ENCODE measurements around the gene NISCH. TPM values are rescaled to one million over a fixed set of nuclear protein-coding genes. Genes with fewer than 3 reads are reported as not detected.

NISCH gene
- polyA plus RNA-seq, 2 of the 4 experiments (the other 2 are of a cell fraction): 17.3 to 18.2 TPM

- ATAC-seq (0 out of 6 replicates have a peak, but pooled peaks of 1 of the 2 experiments have one; percentile 10), FAIRE-seq (no peak), DNase-seq (ENCODE audit: low read depth in 1 of 2, low spot score in 1 of 2) (no peak)
- H3K4me1 ChIP-seq: no peaks in the 10 kb centered on the region
- no peak for TF ChIP-seq FOSL2 (IDR thresholded peaks at IDR 0.05)
- TF ChIP-seq FOSL2 (CRISPR knock-in tag; IDR thresholded peaks at IDR 0.05): no peak
- TF ChIP-seq CHD4 (IDR thresholded peaks at IDR 0.05; ENCODE audit: borderline replicate concordance): no peak
- no peak for TF ChIP-seq ZNF302 (CRISPR knock-in tag; IDR thresholded peaks at IDR 0.05)
- no peak for TF ChIP-seq HEYL (CRISPR knock-in tag; IDR thresholded peaks at IDR 0.05)
- no peak for TF ChIP-seq SREBF2 (IDR thresholded peaks at IDR 0.05)
- TF ChIP-seq RCOR1 (IDR thresholded peaks at IDR 0.05; ENCODE audit: low read depth, low read length): no peak
- ChIA-PET POLR2A (no interaction called here), CTCF (no interaction called here)
- H3K4me3 ChIP-seq: no peak overlapping the region
- 82% methylated on average over 2 of the region's 7 CpGs for WGBS (ENCODE audit: missing lambda C conversion rate)
- no peak overlapping the region for H3K27ac ChIP-seq
- H3K4me2 ChIP-seq: no peak overlapping the region
- H3K9me3 ChIP-seq: no peaks in the 10 kb centered on the region
These were observed 38.0 kb downstream of the NISCH start for GRCh38 chr3:52493232-52494017.

- POLR2A ChIA-PET: no interaction called here
- H3K9me3 ChIP-seq: no peaks in the 10 kb centered on the region
- 100% methylated on average over 2 of the region's 7 CpGs for WGBS (ENCODE audit: missing lambda C conversion rate)
- H3K27ac ChIP-seq: no peak overlapping the region
- no peak for FAIRE-seq
- CTCF ChIA-PET: no interaction called here
- no peak overlapping the region for H3K4me2 ChIP-seq
- H3K4me1 ChIP-seq: no peaks in the 10 kb centered on the region
- no peak for DNase-seq (ENCODE audit: low read depth in 1 of 2, low spot score in 1 of 2)
- no peak overlapping the region for H3K4me3 ChIP-seq
- no peak for TF ChIP-seq CBX8 (IDR thresholded peaks at IDR 0.05)
- no peak for ATAC-seq
These were observed 39.0 kb downstream of the NISCH start for GRCh38 chr3:52494445-52494844.

- Histone ChIP-seq H3K4me2 (no peak within 1 kb of the TSS), H3K4me1 (no peaks in the 10 kb centered on the region), H3K9me3 (no peaks in the 10 kb centered on the region), H3K4me3 (no peak within 1 kb of the TSS), H3K27ac (no peak within 1 kb of the TSS)
- no peak for TF ChIP-seq SMC3 (IDR thresholded peaks at IDR 0.05)
- no peak for TF ChIP-seq CBX8 (IDR thresholded peaks at IDR 0.05)
- TF ChIP-seq USF2 (IDR thresholded peaks at IDR 0.05): no peak
- no peak for TF ChIP-seq BCL3 (IDR thresholded peaks at IDR 0.05)
- no peak for TF ChIP-seq RCOR1 (IDR thresholded peaks at IDR 0.05; ENCODE audit: low read depth, low read length)
- no peak for TF ChIP-seq EHF (CRISPR knock-in tag; IDR thresholded peaks at IDR 0.05)
- no peak for TF ChIP-seq RFX5 (IDR thresholded peaks at IDR 0.05)
- TF ChIP-seq NFE2L2 (conservative IDR thresholded peaks at IDR 0.05; ENCODE audit: low read length): no peak
- TF ChIP-seq TP53 (CRISPR knock-in tag; IDR thresholded peaks at IDR 0.05): no peak
- TF ChIP-seq MAZ (IDR thresholded peaks at IDR 0.05; ENCODE audit: borderline replicate concordance, low read depth, low read length): no peak
- TF ChIP-seq ESRRA (IDR thresholded peaks at IDR 0.05; ENCODE audit: borderline replicate concordance, low read length): no peak
- TF ChIP-seq PHF8 (IDR thresholded peaks at IDR 0.05; ENCODE audit: borderline replicate concordance, low read depth): no peak
- no peak for TF ChIP-seq NPAS2 (CRISPR knock-in tag; IDR thresholded peaks at IDR 0.05; ENCODE audit: borderline replicate concordance)
- no peak for TF ChIP-seq RARB (CRISPR knock-in tag; IDR thresholded peaks at IDR 0.05)
- TF ChIP-seq HMGXB4 (CRISPR knock-in tag; IDR thresholded peaks at IDR 0.05; ENCODE audit: borderline replicate concordance): no peak
- no peak for TF ChIP-seq HOXB13 (CRISPR knock-in tag; IDR thresholded peaks at IDR 0.05; ENCODE audit: low read depth)
- no peak for TF ChIP-seq POLR2AphosphoS2 (conservative IDR thresholded peaks at IDR 0.05; ENCODE audit: low read length)
- ChIA-PET POLR2A (no interaction called here), CTCF (no interaction called here)
- no peak for DNase-seq (ENCODE audit: low read depth in 1 of 2, low spot score in 1 of 2)
- ATAC-seq: no peak
- FAIRE-seq: no peak
- 89% methylated on average over 15 of the region's 25 CpGs for whole genome bisulfite sequencing (ENCODE audit: missing lambda C conversion rate)
These were observed 39.6 kb downstream of the NISCH start, which contains the start of gene STAB1 for GRCh38 chr3:52494886-52495495. Gene STAB1 (plus strand): TSS chr3:52495338. CDS start chr3:52495414, 76 bp downstream.
